Testis (tissue), 2 donors: Measurements from ENCODE around the gene CLIP1.

ENCODE experiments used
- CTCF ChIP-seq, 3 experiments: fragments of 450-650 bp in 2 of 3; fragments of 200-600 bp in 1 of 3; sonication (generic) in 1 of 3; IDR thresholded peaks; one replicate each; pipeline ENCODE4 v1.5.1; 2016 to 2019; ENCODE audit warnings: antibody characterized with exemption in 3 of 3, mild to moderate bottlenecking in 2 of 3, moderate library complexity in 1 of 3
- POLR2A ChIP-seq: fragments of 450-650 bp; IDR thresholded peaks from one replicate; pipeline ENCODE4 v1.6.1; 2017; ENCODE audit warnings: antibody characterized with exemption, mild to moderate bottlenecking, moderate library complexity

- TF ChIP-seq CTCF (IDR thresholded peaks at IDR 0.05), result no peak
- no peak for TF ChIP-seq POLR2A
These were observed 171.9 kb downstream of the CLIP1 start for GRCh38 chr12:122250536-122250935.
